ENCODE results near the gene CSE1L. TPM values are rescaled to one million over a fixed set of nuclear protein-coding genes. Genes with fewer than 3 reads are reported as not detected.
A peak's percentile ranks its signal among the peaks of the same experiment; 100 is the strongest.
"Not testable (repeated sequence)": the region's sequence is repeated elsewhere in the genome, so short reads cannot be mapped to it uniquely, and the experiment has no call there.

Gene CSE1L, protein sequence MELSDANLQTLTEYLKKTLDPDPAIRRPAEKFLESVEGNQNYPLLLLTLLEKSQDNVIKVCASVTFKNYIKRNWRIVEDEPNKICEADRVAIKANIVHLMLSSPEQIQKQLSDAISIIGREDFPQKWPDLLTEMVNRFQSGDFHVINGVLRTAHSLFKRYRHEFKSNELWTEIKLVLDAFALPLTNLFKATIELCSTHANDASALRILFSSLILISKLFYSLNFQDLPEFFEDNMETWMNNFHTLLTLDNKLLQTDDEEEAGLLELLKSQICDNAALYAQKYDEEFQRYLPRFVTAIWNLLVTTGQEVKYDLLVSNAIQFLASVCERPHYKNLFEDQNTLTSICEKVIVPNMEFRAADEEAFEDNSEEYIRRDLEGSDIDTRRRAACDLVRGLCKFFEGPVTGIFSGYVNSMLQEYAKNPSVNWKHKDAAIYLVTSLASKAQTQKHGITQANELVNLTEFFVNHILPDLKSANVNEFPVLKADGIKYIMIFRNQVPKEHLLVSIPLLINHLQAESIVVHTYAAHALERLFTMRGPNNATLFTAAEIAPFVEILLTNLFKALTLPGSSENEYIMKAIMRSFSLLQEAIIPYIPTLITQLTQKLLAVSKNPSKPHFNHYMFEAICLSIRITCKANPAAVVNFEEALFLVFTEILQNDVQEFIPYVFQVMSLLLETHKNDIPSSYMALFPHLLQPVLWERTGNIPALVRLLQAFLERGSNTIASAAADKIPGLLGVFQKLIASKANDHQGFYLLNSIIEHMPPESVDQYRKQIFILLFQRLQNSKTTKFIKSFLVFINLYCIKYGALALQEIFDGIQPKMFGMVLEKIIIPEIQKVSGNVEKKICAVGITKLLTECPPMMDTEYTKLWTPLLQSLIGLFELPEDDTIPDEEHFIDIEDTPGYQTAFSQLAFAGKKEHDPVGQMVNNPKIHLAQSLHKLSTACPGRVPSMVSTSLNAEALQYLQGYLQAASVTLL
- total RNA-seq = 111 TPM
- polyA plus RNA-seq = 34.4 TPM

DNA sequence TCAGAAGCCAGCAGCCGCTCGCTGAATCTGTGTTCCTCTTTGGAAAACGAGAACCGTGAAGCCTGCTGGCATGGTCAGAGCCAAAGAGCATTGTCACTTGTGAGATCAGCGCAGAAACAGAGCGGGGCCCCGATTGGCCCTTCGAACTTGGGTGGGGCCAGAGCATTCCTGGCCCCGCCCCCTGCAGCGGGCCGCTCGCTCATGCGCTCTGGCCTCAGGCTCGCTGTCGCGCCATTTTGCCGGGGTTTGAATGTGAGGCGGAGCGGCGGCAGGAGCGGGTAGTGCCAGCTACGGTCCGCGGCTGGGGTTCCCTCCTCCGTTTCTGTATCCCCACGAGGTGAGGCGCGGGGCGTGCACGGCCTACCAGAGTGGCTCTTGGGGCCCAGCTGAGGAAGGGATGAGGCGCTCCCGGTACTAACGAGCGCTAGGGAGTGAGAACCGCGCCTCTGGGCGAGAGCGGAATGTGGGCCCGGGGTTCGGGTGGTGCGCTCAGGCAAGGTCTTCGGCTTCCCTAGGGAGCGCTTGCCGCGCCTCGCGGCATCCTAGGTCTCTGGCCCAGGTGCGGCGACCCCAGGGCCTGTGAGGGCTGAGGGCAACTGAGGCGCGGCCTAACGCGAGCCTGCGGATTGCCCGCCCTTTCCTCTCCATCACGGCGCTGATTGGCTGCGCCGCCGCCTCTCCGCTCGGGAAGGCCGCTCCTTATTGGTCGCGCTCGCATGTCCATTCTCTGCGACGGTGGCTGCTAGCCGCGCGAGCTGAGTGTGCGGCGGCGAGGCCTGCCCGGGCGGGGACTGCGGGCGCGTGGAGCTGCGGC is at the start of gene CSE1L:
CSE1L (plus strand) TSS at position 226 of the 814 bp plus-strand sequence. CDS start 12,152 bp downstream, outside the sequence.
- H3K27ac ChIP-seq (ENCODE audit: low read depth) = peak within 1 kb of the TSS; percentile 73
- no peaks in the 10 kb centered on the region for H3K36me3 ChIP-seq (ENCODE audit: insufficient read depth)
- WGBS = under 1% methylated on average over 80 of the region's 80 CpGs
- H3K4me3 ChIP-seq (ENCODE audit: low read depth, low read length) = peak within 1 kb of the TSS; percentile 86
- peak; percentile 87 for DNase-seq (ENCODE audit: extremely low spot score)
- no peaks in the 10 kb centered on the region for H3K4me1 ChIP-seq (ENCODE audit: insufficient read depth)

DNA sequence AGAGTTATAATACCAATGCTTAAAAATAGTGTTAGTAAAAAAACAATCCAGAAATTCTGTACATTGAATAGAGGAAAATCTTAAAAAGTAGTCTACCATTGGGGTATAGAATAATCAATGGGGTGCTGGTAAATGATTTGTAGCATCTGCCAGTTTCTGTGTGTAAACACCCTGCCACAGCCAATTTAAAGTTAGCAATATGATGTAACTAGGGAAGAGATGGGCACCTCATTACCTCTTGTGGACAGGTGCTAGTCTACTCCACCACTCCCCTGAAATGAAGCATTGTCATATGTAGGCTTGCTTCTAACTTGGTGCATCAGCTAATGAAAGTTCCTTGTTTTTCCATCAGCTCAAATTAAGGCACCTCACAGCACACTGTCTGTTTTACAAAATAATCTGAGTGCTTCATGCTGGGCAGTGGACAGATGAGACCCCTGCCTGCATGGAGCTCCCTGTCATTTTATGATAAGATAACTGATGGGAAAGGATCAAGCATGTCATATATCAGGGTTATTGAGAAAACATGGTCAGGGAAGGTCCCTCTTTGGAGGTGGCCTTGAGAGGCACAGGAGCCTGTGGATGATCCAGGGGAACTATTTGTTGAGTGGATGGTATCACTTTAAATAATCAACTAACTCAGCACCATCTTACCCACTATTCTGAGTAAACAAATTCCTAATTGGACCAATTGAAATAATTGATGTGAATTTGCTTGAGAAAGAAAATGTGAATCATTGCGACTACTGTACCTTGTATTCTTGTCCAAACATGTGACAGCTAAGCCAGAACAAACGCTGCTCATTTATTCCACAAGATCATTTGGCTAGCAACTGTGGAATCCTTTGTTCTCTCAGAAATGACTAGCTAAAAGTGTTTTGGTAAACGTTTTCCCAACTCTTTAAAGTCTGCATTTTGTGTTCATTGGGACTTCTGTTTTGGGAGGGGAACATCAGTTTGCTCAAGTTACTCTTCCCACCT is 45.9 kb upstream of the CSE1L start:
- no peaks in the 10 kb centered on the region for H3K36me3 ChIP-seq (ENCODE audit: insufficient read depth)
- H3K4me1 ChIP-seq (ENCODE audit: insufficient read depth) = no peaks in the 10 kb centered on the region
- DNase-seq (ENCODE audit: extremely low spot score) = no peak
- H3K27ac ChIP-seq (ENCODE audit: low read depth) = no peak overlapping the region
- H3K4me3 ChIP-seq (ENCODE audit: low read depth, low read length) = no peak overlapping the region
- WGBS = 67% methylated on average over 3 of the region's 3 CpGs

DNA sequence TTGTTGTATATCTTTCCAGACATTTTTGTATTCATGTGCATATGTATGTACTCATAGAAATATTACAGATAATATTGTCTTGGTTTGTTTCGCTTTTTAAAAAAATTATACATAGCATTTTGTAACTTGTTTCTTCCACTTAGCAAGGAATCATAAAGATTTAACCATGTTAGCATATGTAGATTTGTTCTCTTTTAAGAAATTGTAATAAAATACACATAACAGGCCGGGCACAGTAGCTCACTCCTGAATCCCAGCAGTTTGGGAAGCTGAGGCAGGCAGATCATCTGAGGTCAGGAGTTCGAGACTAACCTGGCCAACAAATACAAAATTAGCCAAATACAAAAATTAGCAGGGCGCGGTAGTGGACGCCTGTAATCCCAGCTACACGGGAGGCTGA is 44.4 kb upstream of the CSE1L start:
- Histone ChIP-seq H3K4me1 (ENCODE audit: insufficient read depth) (no peaks in the 10 kb centered on the region), H3K27ac (ENCODE audit: low read depth) (no peak overlapping the region), H3K4me3 (ENCODE audit: low read depth, low read length) (no peak overlapping the region), H3K36me3 (ENCODE audit: insufficient read depth) (no peaks in the 10 kb centered on the region)
- WGBS = 96% methylated on average over 7 of the region's 7 CpGs
- DNase-seq (ENCODE audit: extremely low spot score) = no peak

DNA sequence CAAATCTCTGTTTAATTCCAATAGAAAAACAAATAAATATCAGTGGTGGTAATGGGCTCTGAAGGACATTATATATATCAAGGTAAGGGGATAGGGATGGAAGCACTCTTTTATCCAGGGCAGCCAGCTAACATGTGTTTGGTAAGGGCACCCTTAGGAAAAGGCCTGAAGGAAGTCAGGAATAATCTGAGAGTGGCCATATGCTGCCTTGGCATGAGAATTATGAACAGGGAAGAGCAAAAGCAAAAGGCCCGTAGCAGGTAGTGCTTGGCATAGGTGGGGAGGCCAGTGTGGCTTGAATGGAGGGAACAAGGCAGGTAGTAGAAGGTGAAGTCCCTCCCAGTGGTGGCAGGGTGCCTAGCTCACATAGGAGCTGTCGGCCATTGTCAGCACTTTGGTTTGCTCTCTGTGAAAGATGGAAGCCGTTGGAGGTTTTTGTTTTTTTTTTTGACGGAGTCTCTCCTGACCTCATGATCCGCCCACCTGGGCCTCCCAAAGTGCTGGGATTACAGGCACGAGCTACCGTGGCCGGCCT is 39.6 kb upstream of the CSE1L start:
- Histone ChIP-seq H3K27ac (ENCODE audit: low read depth) (no peak overlapping the region), H3K4me3 (ENCODE audit: low read depth, low read length) (no peak overlapping the region), H3K36me3 (ENCODE audit: insufficient read depth) (peaks cover 9% of the 10 kb centered on the region), H3K4me1 (ENCODE audit: insufficient read depth) (no peaks in the 10 kb centered on the region)
- WGBS = 82% methylated on average over 8 of the region's 8 CpGs
- no peak for DNase-seq (ENCODE audit: extremely low spot score)

DNA sequence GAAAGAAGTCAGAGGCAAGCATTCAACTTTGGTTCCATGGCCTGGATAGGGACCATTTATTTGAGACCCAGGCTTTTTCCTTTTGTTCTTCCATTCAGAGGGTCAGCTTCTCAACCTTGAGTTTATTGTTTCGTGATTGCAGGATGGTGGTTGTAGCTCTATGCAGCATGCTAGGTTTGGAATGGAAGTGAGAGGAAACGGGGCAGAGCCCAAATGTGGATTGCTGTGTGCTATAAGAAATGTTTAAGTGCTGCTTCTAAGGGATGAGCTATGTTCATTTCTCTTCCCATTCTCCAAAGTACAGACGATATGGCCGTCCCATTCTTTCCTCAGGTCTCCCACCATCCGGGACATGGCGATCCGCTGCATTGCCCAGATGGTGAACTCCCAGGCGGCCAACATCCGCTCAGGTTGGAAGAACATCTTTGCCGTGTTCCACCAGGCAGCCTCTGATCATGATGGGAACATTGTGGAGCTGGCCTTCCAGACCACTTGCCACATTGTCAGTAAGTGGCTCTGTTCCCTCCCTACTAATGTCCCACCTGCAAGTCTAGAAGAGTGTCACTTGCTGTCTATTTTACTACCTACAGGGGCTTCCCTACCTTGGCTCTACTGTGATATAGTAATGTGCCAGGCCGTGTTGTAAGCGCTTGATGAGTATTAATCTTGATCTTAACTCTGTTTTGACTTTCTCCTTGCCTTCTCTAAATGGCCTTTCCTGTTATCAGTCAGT is 36.0 kb upstream of the CSE1L start:
- peaks cover 13% of the 10 kb centered on the region for H3K36me3 ChIP-seq (ENCODE audit: insufficient read depth)
- WGBS = 96% methylated on average over 12 of the region's 12 CpGs
- H3K27ac ChIP-seq (ENCODE audit: low read depth) = no peak overlapping the region
- no peak for DNase-seq (ENCODE audit: extremely low spot score)
- H3K4me1 ChIP-seq (ENCODE audit: insufficient read depth) = no peaks in the 10 kb centered on the region
- H3K4me3 ChIP-seq (ENCODE audit: low read depth, low read length) = no peak overlapping the region

DNA sequence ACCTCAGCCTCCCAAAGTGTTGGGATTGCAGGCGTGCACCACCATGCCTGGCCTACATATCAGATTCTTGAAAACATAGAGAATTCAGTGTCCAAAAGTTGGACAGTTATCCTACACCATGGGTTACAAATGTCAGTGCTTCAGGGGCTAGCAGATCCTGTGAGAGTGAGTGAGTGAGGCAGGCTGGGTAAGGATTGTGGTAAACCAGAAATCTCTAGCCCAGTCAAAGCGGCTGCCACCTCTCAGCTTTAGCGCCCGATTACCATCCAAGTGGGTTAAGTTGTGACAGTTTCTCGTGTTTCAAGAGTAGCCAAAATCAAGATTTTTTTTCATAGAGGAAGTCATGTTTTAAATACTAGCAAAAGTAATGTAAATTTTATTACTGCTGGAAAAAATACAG is 21.9 kb upstream of the CSE1L start:
- Histone ChIP-seq H3K36me3 (ENCODE audit: insufficient read depth) (peaks cover 4% of the 10 kb centered on the region), H3K4me3 (ENCODE audit: low read depth, low read length) (no peak overlapping the region), H3K4me1 (ENCODE audit: insufficient read depth) (no peaks in the 10 kb centered on the region), H3K27ac (ENCODE audit: low read depth) (no peak overlapping the region)
- no peak for DNase-seq (ENCODE audit: extremely low spot score)
- WGBS = 92% methylated on average over 5 of the region's 5 CpGs

DNA sequence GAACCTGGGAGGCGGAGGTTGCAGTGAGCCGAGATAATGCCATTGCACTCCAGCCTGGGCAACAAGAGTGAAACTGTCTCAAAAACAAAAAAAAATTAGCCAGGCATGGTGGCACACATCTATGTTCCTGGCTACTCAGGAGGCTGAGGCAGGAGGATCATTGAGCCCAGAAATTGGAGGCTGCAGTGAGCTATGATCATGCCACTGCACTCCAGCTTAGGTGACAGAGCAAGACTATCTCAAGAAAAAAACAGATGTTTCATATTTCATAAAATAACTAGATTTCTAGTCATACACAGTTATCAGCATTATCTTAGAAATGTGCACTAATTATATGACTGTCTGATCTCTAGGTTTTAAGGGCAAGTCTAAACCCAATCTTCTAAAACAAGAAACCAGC is 17.9 kb upstream of the CSE1L start:
- not testable (repeated sequence) for H3K36me3 ChIP-seq (ENCODE audit: insufficient read depth); H3K4me1 ChIP-seq (ENCODE audit: insufficient read depth); DNase-seq (ENCODE audit: extremely low spot score); H3K4me3 ChIP-seq (ENCODE audit: low read depth, low read length); H3K27ac ChIP-seq (ENCODE audit: low read depth)
- 96% methylated on average over 2 of the region's 2 CpGs for WGBS

DNA sequence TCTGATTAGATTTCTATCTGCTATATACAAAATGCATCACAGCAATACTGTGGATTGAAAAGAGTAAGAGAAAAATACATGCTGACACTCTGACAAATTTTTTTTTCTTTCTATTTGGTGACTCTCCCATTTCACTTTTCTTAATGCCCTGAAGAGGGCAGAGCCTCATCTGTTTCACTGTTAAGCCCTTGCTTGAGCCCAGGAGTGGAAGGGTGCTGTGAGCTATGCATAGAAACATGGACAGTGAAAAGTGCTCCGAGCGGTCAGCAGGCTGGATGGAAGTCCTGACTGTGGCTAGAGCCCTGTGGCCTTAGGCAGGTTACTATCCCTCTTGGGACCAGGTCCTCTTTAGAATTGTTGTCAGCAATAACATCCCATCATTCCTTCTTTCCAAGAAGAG is 17.4 kb upstream of the CSE1L start:
- Histone ChIP-seq H3K4me1 (ENCODE audit: insufficient read depth) (no peaks in the 10 kb centered on the region), H3K36me3 (ENCODE audit: insufficient read depth) (peaks cover 7% of the 10 kb centered on the region), H3K27ac (ENCODE audit: low read depth) (no peak overlapping the region), H3K4me3 (ENCODE audit: low read depth, low read length) (no peak overlapping the region)
- WGBS = 69% methylated on average over 2 of the region's 2 CpGs
- DNase-seq (ENCODE audit: extremely low spot score) = no peak

DNA sequence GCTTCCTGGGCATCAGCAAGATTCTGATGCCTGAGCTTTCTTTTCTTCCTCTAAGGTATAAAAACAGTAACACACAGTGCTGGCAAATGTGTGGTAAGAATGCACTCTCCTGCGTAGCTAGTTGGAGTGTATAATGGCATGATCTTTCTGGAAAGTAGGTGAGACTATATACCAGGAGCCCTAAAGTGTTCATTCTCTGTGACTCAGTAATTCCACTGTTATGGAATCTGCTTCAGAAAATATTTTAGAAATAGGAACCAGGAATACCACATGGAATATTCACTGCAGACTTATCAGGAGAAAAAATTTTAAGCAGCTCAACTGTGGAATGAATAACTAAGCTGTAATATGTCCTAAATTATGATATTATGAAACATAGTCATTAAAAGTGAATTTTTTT is 16.9 kb upstream of the CSE1L start:
- no peaks in the 10 kb centered on the region for H3K4me1 ChIP-seq (ENCODE audit: insufficient read depth)
- WGBS = 99% methylated on average over 1 of the region's 1 CpG
- peaks cover 7% of the 10 kb centered on the region for H3K36me3 ChIP-seq (ENCODE audit: insufficient read depth)
- no peak for DNase-seq (ENCODE audit: extremely low spot score)
- no peak overlapping the region for H3K4me3 ChIP-seq (ENCODE audit: low read depth, low read length)
- no peak overlapping the region for H3K27ac ChIP-seq (ENCODE audit: low read depth)

DNA sequence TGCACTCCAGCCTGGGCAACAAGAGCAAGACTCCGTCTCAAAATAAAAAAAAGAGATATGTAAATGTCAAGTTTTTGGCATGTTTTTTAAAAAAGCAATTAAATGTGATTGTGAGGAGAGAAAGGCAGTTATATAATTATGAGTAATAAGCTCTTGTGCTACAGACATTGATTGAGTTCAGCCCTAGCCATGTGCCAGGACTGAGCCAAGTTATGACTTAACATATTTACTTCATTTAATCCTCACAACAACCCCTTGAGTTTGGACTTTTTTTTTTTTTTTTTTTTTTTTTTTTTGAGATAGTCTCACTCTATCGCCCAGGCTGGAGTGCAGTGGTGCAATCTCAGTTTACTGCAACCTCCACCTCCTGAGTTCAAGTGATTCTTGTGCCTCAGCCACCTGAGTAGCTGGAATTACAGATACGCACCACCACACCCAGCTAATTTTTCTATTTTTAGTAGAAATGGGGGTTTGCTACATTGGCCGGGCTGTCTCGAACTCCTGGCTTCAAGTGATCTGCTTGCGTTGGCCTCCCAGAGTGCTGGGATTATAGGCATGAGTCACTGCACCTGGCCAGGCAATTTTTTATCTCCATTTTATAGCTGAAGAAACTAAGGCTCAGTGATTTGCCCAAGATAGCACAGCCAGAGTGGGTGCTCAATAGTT is 15.0 kb upstream of the CSE1L start:
- no peak for DNase-seq (ENCODE audit: extremely low spot score)

DNA sequence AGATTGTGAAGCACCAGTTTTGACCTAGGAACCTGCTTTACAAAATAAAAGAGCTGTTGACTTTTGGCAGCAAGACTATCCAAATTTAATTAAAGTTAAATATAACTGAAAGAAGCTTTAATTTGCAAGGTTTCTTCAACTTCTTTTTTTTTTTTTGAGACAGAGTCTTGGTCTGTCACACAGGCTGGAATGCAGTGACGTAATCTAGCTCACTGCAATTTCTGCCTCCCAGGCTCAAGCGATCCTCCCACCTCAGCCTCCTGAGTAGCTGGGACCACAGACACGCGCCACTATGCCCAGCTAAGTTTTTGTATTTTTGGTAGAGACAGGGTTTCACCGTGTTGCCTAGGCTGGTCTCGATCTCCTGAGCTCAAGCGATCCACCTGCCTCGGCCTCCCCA is 13.7 kb upstream of the CSE1L start:
- no peak for DNase-seq (ENCODE audit: extremely low spot score)
- 97% methylated on average over 8 of the region's 8 CpGs for WGBS
- H3K36me3 ChIP-seq (ENCODE audit: insufficient read depth) = peaks cover 5% of the 10 kb centered on the region

More for the DNA sequence above, 15.0 kb upstream of the CSE1L start:
- Histone ChIP-seq H3K36me3 (ENCODE audit: insufficient read depth) (peaks cover 5% of the 10 kb centered on the region), H3K27ac (ENCODE audit: low read depth) (no peak overlapping the region), H3K4me3 (ENCODE audit: low read depth, low read length) (no peak overlapping the region), H3K4me1 (ENCODE audit: insufficient read depth) (no peaks in the 10 kb centered on the region)
- WGBS = 67% methylated on average over 6 of the region's 6 CpGs

More for the DNA sequence above, 13.7 kb upstream of the CSE1L start:
- Histone ChIP-seq H3K4me1 (ENCODE audit: insufficient read depth) (no peaks in the 10 kb centered on the region), H3K27ac (ENCODE audit: low read depth) (no peak overlapping the region), H3K4me3 (ENCODE audit: low read depth, low read length) (no peak overlapping the region)

Data from urinary bladder (tissue), 4 donors.